HCT116 (cell line): Measurements from ENCODE around the gene TTC9B. TPM values are rescaled to one million over a fixed set of nuclear protein-coding genes. Genes with fewer than 3 reads are reported as not detected.

Experiments used
- ATAC-seq: fragments of 200-7000 bp; cut with Tn5 transposase; 2 replicates; pipeline ENCODE4 v1.9.1; 2020; ENCODE audit warnings: mild to moderate bottlenecking, moderate library complexity
- BruUV-seq: library from RNA; stranded (reverse); fragments of 400-500 nt; replicated peaks from 2 replicates; lab custom pipeline; 2021; lab: Mats Ljungman, UMichigan
- CTCF ChIA-PET: fragments of 300-600 bp; sonication (Branson Sonifier 250); formaldehyde crosslinking; loops from one replicate; lab custom pipeline; 2021; ENCODE audit warnings: antibody characterized with exemption; lab: Charles Lee
- POLR2A ChIA-PET: fragments of 300-600, 350-600 bp; sonication (Branson Sonifier 250); formaldehyde crosslinking; loops from one replicate; lab custom pipeline; 2021; ENCODE audit warnings: antibody characterized with exemption; lab: Charles Lee
- RAD21 ChIA-PET, 2 experiments: fragments of 300-600 bp; sonication (Branson Sonifier 250); formaldehyde crosslinking; loops; one replicate each; lab custom pipeline; 2023; ENCODE audit warnings: low total read pairs in 2 of 2; ENCODE audit not compliant: uncharacterized antibody in 2 of 2, unreplicated experiment in 2 of 2, low non-redundant PET in 1 of 2; lab: Charles Lee
- DNase-seq: peaks from one replicate; pipeline ENCODE4 v3.0.0-alpha.2; 2010; ENCODE audit warnings: low read depth, low spot score
- H2AFZ ChIP-seq: fragments of 200-600 bp; shearing (Covaris generic), sonication (generic); 2 replicates; pipeline ENCODE4 v1.6.1; 2017; ENCODE audit warnings: low read depth, mixed run types, mixed read lengths, antibody characterized with exemption, low read length; ENCODE audit not compliant: poor library complexity, severe bottlenecking
- H3K27ac ChIP-seq: 2 replicates; pipeline ENCODE4 v1.5.1; 2012; ENCODE audit warnings: low read depth, low read length
- H3K27me3 ChIP-seq: fragments of 200-600 bp; sonication (generic); 2 replicates; pipeline ENCODE4 v1.6.1; 2016; ENCODE audit warnings: mixed run types, low read length, mixed read lengths; ENCODE audit not compliant: insufficient read depth
- H3K36me3 ChIP-seq, 2 experiments: fragments of 200-500 bp in 1 of 2; fragments of 200-600 bp in 1 of 2; sonication (Bioruptor generic) in 1 of 2; sonication (generic) in 1 of 2; 2 replicates each; pipeline versions ENCODE4 v1.5.1 to v1.6.1; 2014 to 2016; ENCODE audit warnings: low read length in 2 of 2, inconsistent platforms in 1 of 2, mixed read lengths in 1 of 2, mixed run types in 1 of 2; ENCODE audit not compliant: insufficient read depth in 2 of 2, control insufficient read depth in 1 of 2
- H3K4me1 ChIP-seq, 2 experiments: fragments of 200-600 bp in 1 of 2; sonication (generic) in 1 of 2; 2 replicates each; pipeline versions ENCODE4 v1.5.1 to v1.6.1; 2012 to 2017; ENCODE audit warnings: low read length in 2 of 2, inconsistent platforms in 1 of 2, mild to moderate bottlenecking in 1 of 2, mixed read lengths in 1 of 2, mixed run types in 1 of 2, moderate library complexity in 1 of 2; ENCODE audit not compliant: insufficient read depth in 2 of 2, control insufficient read depth in 1 of 2
- H3K4me2 ChIP-seq: fragments of 200-600 bp; sonication (generic); 2 replicates; pipeline ENCODE4 v1.6.1; 2017; ENCODE audit warnings: mixed run types, low read length, mixed read lengths
- H3K4me3 ChIP-seq, 2 experiments: fragments of 200-600 bp in 1 of 2; sonication (generic) in 1 of 2; replicated peaks in 1 of 2; 2 replicates each; pipeline ENCODE4 v1.5.1; 2011 to 2016; ENCODE audit warnings: low read length in 2 of 2, control low read depth in 1 of 2, low read depth in 1 of 2, mild to moderate bottlenecking in 1 of 2, mixed read lengths in 1 of 2, mixed run types in 1 of 2
- H3K79me2 ChIP-seq: fragments of 200-600 bp; sonication (generic); 2 replicates; pipeline ENCODE4 v1.6.1; 2017; ENCODE audit warnings: mild to moderate bottlenecking, mixed run types, low read length, moderate library complexity, mixed read lengths; ENCODE audit not compliant: insufficient read depth
- H3K9ac ChIP-seq: fragments of 200-600 bp; sonication (generic); 2 replicates; pipeline ENCODE4 v1.6.1; 2016; ENCODE audit warnings: low read length, mixed read lengths
- H3K9me2 ChIP-seq: fragments of 200-600 bp; sonication (generic), shearing (Covaris generic); 2 replicates; pipeline ENCODE4 v1.6.1; 2017; ENCODE audit warnings: mixed run types, mild to moderate bottlenecking, moderate library complexity; ENCODE audit not compliant: insufficient read depth
- H3K9me3 ChIP-seq, 2 experiments: fragments of 200-500 bp in 1 of 2; fragments of 200-600 bp in 1 of 2; sonication (Bioruptor generic) in 1 of 2; sonication (generic) in 1 of 2; 2 replicates each; pipeline ENCODE4 v1.6.1; 2014 to 2017; ENCODE audit warnings: low read length in 2 of 2, mixed read lengths in 2 of 2, inconsistent platforms in 1 of 2, low read depth in 1 of 2, mild to moderate bottlenecking in 1 of 2, mixed run types in 1 of 2, moderate library complexity in 1 of 2; ENCODE audit not compliant: control insufficient read depth in 1 of 2, insufficient read depth in 1 of 2
- H4K20me1 ChIP-seq: fragments of 200-600 bp; sonication (generic), shearing (Covaris generic); 2 replicates; pipeline ENCODE4 v1.6.1; 2017; ENCODE audit warnings: mixed run types, mild to moderate bottlenecking, moderate library complexity; ENCODE audit not compliant: insufficient read depth
- CBX3 ChIP-seq: IDR thresholded peaks from 2 replicates; pipeline ENCODE4 v1.6.1; 2012; ENCODE audit warnings: low read depth
- EGR1 ChIP-seq: IDR thresholded peaks from 2 replicates; pipeline ENCODE4 v1.6.1; 2012; ENCODE audit warnings: low read depth
- ELF1 ChIP-seq: IDR thresholded peaks from 2 replicates; pipeline ENCODE4 v1.6.1; 2012; ENCODE audit warnings: low read depth, borderline replicate concordance
- EZH2phosphoT487 ChIP-seq: fragments of 200-600 bp; IDR thresholded peaks from 2 replicates; pipeline ENCODE4 v1.6.1; 2018; ENCODE audit warnings: antibody characterized with exemption, borderline replicate concordance
- FOSL1 ChIP-seq: IDR thresholded peaks from 2 replicates; pipeline ENCODE4 v1.6.1; 2012; ENCODE audit warnings: low read depth
- POLR2AphosphoS5 ChIP-seq: IDR thresholded peaks from 2 replicates; pipeline ENCODE4 v1.6.1; 2011; ENCODE audit warnings: mild to moderate bottlenecking, low read depth, low read length, moderate library complexity
- RAD21 ChIP-seq: IDR thresholded peaks from 2 replicates; pipeline ENCODE4 v1.6.1; 2012; ENCODE audit warnings: low read depth, mild to moderate bottlenecking
- SIN3A ChIP-seq: IDR thresholded peaks from 2 replicates; pipeline ENCODE4 v1.6.1; 2012; ENCODE audit warnings: low read depth
- SP1 ChIP-seq: IDR thresholded peaks from 2 replicates; pipeline ENCODE4 v1.6.1; 2012; ENCODE audit warnings: low read depth
- TCF7L2 ChIP-seq: IDR thresholded peaks from 2 replicates; pipeline ENCODE4 v1.7.0; 2011; ENCODE audit warnings: borderline replicate concordance, inconsistent platforms; ENCODE audit not compliant: insufficient read depth, insufficient read length; ENCODE audit errors: extremely low read depth
- ZNF274 ChIP-seq: fragments of 200-500 bp; sonication (Bioruptor generic); IDR thresholded peaks from 2 replicates; pipeline ENCODE4 v1.6.1; 2014; ENCODE audit warnings: mild to moderate bottlenecking, low read depth, low read length, inconsistent platforms
- intact Hi-C: fragments of 100-400 bp; cut with micrococcal nuclease; formaldehyde crosslinking; loops from 2 replicates; pipeline ENCODE4 v1.10.0; 2022
- total RNA-seq: library from RNA; stranded (reverse); gene quantifications from one replicate; pipeline ENCODE4 v1.2.1, GENCODE V29; 2021; ENCODE audit not compliant: unreplicated experiment
- TF ChIP-seq, protein P1 (sequence below), 3 experiments: fragments of 200-600 bp in 1 of 3; sonication (generic) in 1 of 3; IDR thresholded peaks in 2 of 3; conservative IDR thresholded peaks in 1 of 3; 2 replicates each; pipeline ENCODE4 v1.5.1; 2012 to 2017; ENCODE audit warnings: low read depth in 2 of 3, low read length in 2 of 3, antibody characterized with exemption in 1 of 3, borderline replicate concordance in 1 of 3, control low read depth in 1 of 3, mild to moderate bottlenecking in 1 of 3, mixed read lengths in 1 of 3, mixed run types in 1 of 3, moderate library complexity in 1 of 3; ENCODE audit not compliant: insufficient read depth in 1 of 3

Gene TTC9B
- total RNA-seq, 1 experiment from 2014 or later, result 1.7 TPM

DNA sequence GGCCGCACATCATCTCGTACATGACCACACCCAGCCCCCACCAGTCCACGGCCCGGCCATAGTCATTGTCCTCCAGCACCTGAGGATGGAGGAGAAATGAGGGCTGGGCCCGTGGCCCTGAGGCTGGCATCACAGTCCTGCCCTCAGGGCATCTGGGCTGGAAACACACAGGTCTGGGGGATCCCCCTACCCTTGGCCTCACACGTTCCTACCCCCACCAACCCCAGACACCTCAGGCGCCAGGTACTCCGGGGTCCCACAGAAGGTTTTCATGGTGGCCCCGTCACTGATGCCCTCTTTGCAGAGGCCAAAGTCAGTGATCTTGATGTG lies 17.8 kb upstream of the TTC9B start:
- Histone ChIP-seq H3K27ac (no peak overlapping the region), H4K20me1 (no peaks in the 10 kb centered on the region), H2AFZ (no peak overlapping the region), H3K4me2 (no peak overlapping the region), H3K9ac (no peak overlapping the region), H3K36me3 (peaks cover 6 to 11% of the 10 kb centered on the region in 2 experiments; a peak in 3 of 4 replicates), H3K79me2 (no peaks in the 10 kb centered on the region), H3K4me3 (no peak overlapping the region), H3K9me3 (no peaks in the 10 kb centered on the region), H3K4me1 (peaks cover 16 to 24% of the 10 kb centered on the region in 2 experiments), H3K9me2 (no peaks in the 10 kb centered on the region), H3K27me3 (no peaks in the 10 kb centered on the region)
- intact Hi-C loops, result no loop called here
- ChIA-PET POLR2A (no interaction called here), CTCF (no interaction called here), RAD21 (no interaction called here)
- ATAC-seq (no peak), DNase-seq (no peak)
- TF ChIP-seq FOSL1 (no peak), CBX3 (no peak), SIN3A (no peak), TCF7L2 (no peak), EZH2phosphoT487 (no peak), SP1 (no peak), EGR1 (no peak), ELF1 (no peak), POLR2AphosphoS5 (no peak)
- BruUV-seq, result no TSS peak

DNA sequence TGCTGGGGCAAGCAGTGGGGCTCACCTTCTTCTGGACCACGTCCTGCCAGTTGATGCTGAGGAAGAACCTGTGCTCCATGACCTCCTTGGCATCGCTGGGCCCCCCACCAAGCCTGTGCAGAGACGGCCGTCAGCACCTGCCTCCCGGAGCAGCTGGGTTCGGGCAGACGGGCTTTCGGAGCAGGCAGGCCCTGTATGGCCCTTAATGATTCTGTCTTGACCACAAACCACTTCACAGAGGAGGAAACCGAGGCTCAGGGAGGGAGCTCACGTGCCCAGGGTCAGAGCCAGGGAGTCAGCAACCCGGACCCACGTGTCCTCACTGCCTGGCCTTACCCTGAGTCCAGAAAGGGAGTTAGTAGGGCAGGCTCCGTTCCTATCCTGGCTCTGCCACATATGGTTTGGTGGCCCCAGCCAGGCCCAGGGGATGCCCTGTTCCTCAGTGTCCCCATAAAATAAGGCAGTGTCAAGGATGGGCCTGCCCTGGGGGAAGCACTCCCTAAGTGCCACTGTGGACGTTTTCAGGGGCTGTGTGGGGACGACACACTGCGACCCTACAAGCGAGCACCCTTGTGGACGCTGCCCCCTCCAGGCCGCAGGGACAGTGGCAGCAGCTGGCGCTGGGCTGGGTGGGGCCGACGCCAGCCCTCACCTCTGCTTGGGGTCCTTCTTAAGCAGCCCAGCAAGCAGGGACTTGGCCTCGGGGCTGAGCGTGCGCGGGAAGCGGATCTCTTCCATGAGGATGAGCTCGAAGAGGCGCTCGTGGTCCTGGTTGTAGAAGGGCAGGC lies 17.2 kb upstream of the TTC9B start:
- Histone ChIP-seq H3K4me2 (no peak overlapping the region), H4K20me1 (no peaks in the 10 kb centered on the region), H3K79me2 (no peaks in the 10 kb centered on the region), H3K9ac (no peak overlapping the region), H3K4me3 (no peak overlapping the region), H3K27ac (no peak overlapping the region), H3K36me3 (peaks cover 6 to 10% of the 10 kb centered on the region in 2 experiments; a peak in 3 of 4 replicates), H3K9me3 (no peaks in the 10 kb centered on the region), H3K27me3 (no peaks in the 10 kb centered on the region), H3K9me2 (no peaks in the 10 kb centered on the region), H3K4me1 (peaks cover 22 to 30% of the 10 kb centered on the region in 2 experiments)
- POLR2A ChIA-PET, result no interaction called here
- intact Hi-C loops, result no loop called here
- DNase-seq, result no peak
- no peak for ATAC-seq
- TF ChIP-seq, protein P1, sequence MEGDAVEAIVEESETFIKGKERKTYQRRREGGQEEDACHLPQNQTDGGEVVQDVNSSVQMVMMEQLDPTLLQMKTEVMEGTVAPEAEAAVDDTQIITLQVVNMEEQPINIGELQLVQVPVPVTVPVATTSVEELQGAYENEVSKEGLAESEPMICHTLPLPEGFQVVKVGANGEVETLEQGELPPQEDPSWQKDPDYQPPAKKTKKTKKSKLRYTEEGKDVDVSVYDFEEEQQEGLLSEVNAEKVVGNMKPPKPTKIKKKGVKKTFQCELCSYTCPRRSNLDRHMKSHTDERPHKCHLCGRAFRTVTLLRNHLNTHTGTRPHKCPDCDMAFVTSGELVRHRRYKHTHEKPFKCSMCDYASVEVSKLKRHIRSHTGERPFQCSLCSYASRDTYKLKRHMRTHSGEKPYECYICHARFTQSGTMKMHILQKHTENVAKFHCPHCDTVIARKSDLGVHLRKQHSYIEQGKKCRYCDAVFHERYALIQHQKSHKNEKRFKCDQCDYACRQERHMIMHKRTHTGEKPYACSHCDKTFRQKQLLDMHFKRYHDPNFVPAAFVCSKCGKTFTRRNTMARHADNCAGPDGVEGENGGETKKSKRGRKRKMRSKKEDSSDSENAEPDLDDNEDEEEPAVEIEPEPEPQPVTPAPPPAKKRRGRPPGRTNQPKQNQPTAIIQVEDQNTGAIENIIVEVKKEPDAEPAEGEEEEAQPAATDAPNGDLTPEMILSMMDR (IDR thresholded peaks at IDR 0.05 in 2 of 3, conservative IDR thresholded peaks at IDR 0.05 in 1 of 3; ENCODE audit: borderline replicate concordance in 1 of 3, insufficient read depth in 1 of 3, low read depth in 2 of 3, low read length in 2 of 3), result peak; percentile 20 to 63 (median 54); a peak in 5 of 6 replicates
- TF ChIP-seq EGR1, result no peak
- no peak for TF ChIP-seq ZNF274
- TF ChIP-seq FOSL1, result no peak
- TF ChIP-seq RAD21, result peak; percentile 50
- TF ChIP-seq, all 23 proteins: peak for 2
- CTCF ChIA-PET, result no interaction called here
- no TSS peak for BruUV-seq
- no peak overlapping the region for H2AFZ ChIP-seq
- RAD21 ChIA-PET, result no interaction called here
